NCI-H446 (cell line): ENCODE results near the gene ANO2.

Experiments used
- DNase-seq, 2 experiments: peaks; one replicate each; lab custom pipeline; 2025; lab: John Stamatoyannopoulos, UW

ANO2 gene

GRCh38 chr12:5916785-5917290 lies 28.2 kb downstream of the ANO2 start:
- no peak for DNase-seq

- DNase-seq, result no peak
These were observed 29.5 kb downstream of the ANO2 start for GRCh38 chr12:5915511-5915910.

GRCh38 chr12:5914387-5915149 lies 30.5 kb downstream of the ANO2 start:
- no peak for DNase-seq

GRCh38 chr12:5913387-5913786 lies 31.7 kb downstream of the ANO2 start:
- DNase-seq, result no peak

GRCh38 chr12:5912437-5913334 lies 32.4 kb downstream of the ANO2 start:
- no peak for DNase-seq

GRCh38 chr12:5912011-5912410 lies 33.0 kb downstream of the ANO2 start:
- no peak for DNase-seq

GRCh38 chr12:5910790-5911548 lies 34.1 kb downstream of the ANO2 start:
- no peak for DNase-seq

GRCh38 chr12:5909560-5909959 lies 35.5 kb downstream of the ANO2 start:
- no peak for DNase-seq

GRCh38 chr12:5908251-5908650 lies 36.8 kb downstream of the ANO2 start:
- DNase-seq, result no peak

GRCh38 chr12:5907807-5908206 lies 37.3 kb downstream of the ANO2 start:
- no peak for DNase-seq

GRCh38 chr12:5905757-5906156 lies 39.3 kb downstream of the ANO2 start:
- no peak for DNase-seq

- no peak for DNase-seq
These were observed 40.1 kb downstream of the ANO2 start for GRCh38 chr12:5904969-5905368.

GRCh38 chr12:5904441-5904840 lies 40.6 kb downstream of the ANO2 start:
- DNase-seq, result no peak

GRCh38 chr12:5902736-5903135 lies 42.3 kb downstream of the ANO2 start:
- no peak for DNase-seq

GRCh38 chr12:5901416-5901815 lies 43.6 kb downstream of the ANO2 start:
- DNase-seq, result no peak

- DNase-seq, result no peak
These were observed 44.4 kb downstream of the ANO2 start for GRCh38 chr12:5900533-5901205.

- no peak for DNase-seq
These were observed 45.0 kb downstream of the ANO2 start for GRCh38 chr12:5900076-5900475.

GRCh38 chr12:5899675-5900074 lies 45.4 kb downstream of the ANO2 start:
- DNase-seq, result no peak

GRCh38 chr12:5898874-5899273 lies 46.2 kb downstream of the ANO2 start:
- no peak for DNase-seq

GRCh38 chr12:5889381-5890047 lies 55.5 kb downstream of the ANO2 start:
- no peak for DNase-seq

- no peak for DNase-seq
These were observed 56.2 kb downstream of the ANO2 start for GRCh38 chr12:5888816-5889315.
